HCT116 (cell line): ENCODE results near the gene FRY. TPM values are rescaled to one million over a fixed set of nuclear protein-coding genes. Genes with fewer than 3 reads are reported as not detected.

ENCODE experiments used
- ATAC-seq: fragments of 200-7000 bp; cut with Tn5 transposase; 2 replicates; pipeline ENCODE4 v1.9.1; 2020; ENCODE audit warnings: mild to moderate bottlenecking, moderate library complexity
- BruUV-seq: library from RNA; stranded (reverse); fragments of 400-500 nt; replicated peaks from 2 replicates; lab custom pipeline; 2021; lab: Mats Ljungman, UMichigan
- CTCF ChIA-PET: fragments of 300-600 bp; sonication (Branson Sonifier 250); formaldehyde crosslinking; loops from one replicate; lab custom pipeline; 2021; ENCODE audit warnings: antibody characterized with exemption; lab: Charles Lee
- POLR2A ChIA-PET: fragments of 300-600, 350-600 bp; sonication (Branson Sonifier 250); formaldehyde crosslinking; loops from one replicate; lab custom pipeline; 2021; ENCODE audit warnings: antibody characterized with exemption; lab: Charles Lee
- RAD21 ChIA-PET, 2 experiments: fragments of 300-600 bp; sonication (Branson Sonifier 250); formaldehyde crosslinking; loops; one replicate each; lab custom pipeline; 2023; ENCODE audit warnings: low total read pairs in 2 of 2; ENCODE audit not compliant: uncharacterized antibody in 2 of 2, unreplicated experiment in 2 of 2, low non-redundant PET in 1 of 2; lab: Charles Lee
- DNase-seq: peaks from one replicate; pipeline ENCODE4 v3.0.0-alpha.2; 2010; ENCODE audit warnings: low read depth, low spot score
- H2AFZ ChIP-seq: fragments of 200-600 bp; shearing (Covaris generic), sonication (generic); 2 replicates; pipeline ENCODE4 v1.6.1; 2017; ENCODE audit warnings: low read depth, mixed run types, mixed read lengths, antibody characterized with exemption, low read length; ENCODE audit not compliant: poor library complexity, severe bottlenecking
- H3K27ac ChIP-seq: 2 replicates; pipeline ENCODE4 v1.5.1; 2012; ENCODE audit warnings: low read depth, low read length
- H3K27me3 ChIP-seq: fragments of 200-600 bp; sonication (generic); 2 replicates; pipeline ENCODE4 v1.6.1; 2016; ENCODE audit warnings: mixed run types, low read length, mixed read lengths; ENCODE audit not compliant: insufficient read depth
- H3K36me3 ChIP-seq, 2 experiments: fragments of 200-500 bp in 1 of 2; fragments of 200-600 bp in 1 of 2; sonication (Bioruptor generic) in 1 of 2; sonication (generic) in 1 of 2; 2 replicates each; pipeline versions ENCODE4 v1.5.1 to v1.6.1; 2014 to 2016; ENCODE audit warnings: low read length in 2 of 2, inconsistent platforms in 1 of 2, mixed read lengths in 1 of 2, mixed run types in 1 of 2; ENCODE audit not compliant: insufficient read depth in 2 of 2, control insufficient read depth in 1 of 2
- H3K4me1 ChIP-seq, 2 experiments: fragments of 200-600 bp in 1 of 2; sonication (generic) in 1 of 2; 2 replicates each; pipeline versions ENCODE4 v1.5.1 to v1.6.1; 2012 to 2017; ENCODE audit warnings: low read length in 2 of 2, inconsistent platforms in 1 of 2, mild to moderate bottlenecking in 1 of 2, mixed read lengths in 1 of 2, mixed run types in 1 of 2, moderate library complexity in 1 of 2; ENCODE audit not compliant: insufficient read depth in 2 of 2, control insufficient read depth in 1 of 2
- H3K4me2 ChIP-seq: fragments of 200-600 bp; sonication (generic); 2 replicates; pipeline ENCODE4 v1.6.1; 2017; ENCODE audit warnings: mixed run types, low read length, mixed read lengths
- H3K4me3 ChIP-seq, 2 experiments: fragments of 200-600 bp in 1 of 2; sonication (generic) in 1 of 2; replicated peaks in 1 of 2; 2 replicates each; pipeline ENCODE4 v1.5.1; 2011 to 2016; ENCODE audit warnings: low read length in 2 of 2, control low read depth in 1 of 2, low read depth in 1 of 2, mild to moderate bottlenecking in 1 of 2, mixed read lengths in 1 of 2, mixed run types in 1 of 2
- H3K79me2 ChIP-seq: fragments of 200-600 bp; sonication (generic); 2 replicates; pipeline ENCODE4 v1.6.1; 2017; ENCODE audit warnings: mild to moderate bottlenecking, mixed run types, low read length, moderate library complexity, mixed read lengths; ENCODE audit not compliant: insufficient read depth
- H3K9ac ChIP-seq: fragments of 200-600 bp; sonication (generic); 2 replicates; pipeline ENCODE4 v1.6.1; 2016; ENCODE audit warnings: low read length, mixed read lengths
- H3K9me2 ChIP-seq: fragments of 200-600 bp; sonication (generic), shearing (Covaris generic); 2 replicates; pipeline ENCODE4 v1.6.1; 2017; ENCODE audit warnings: mixed run types, mild to moderate bottlenecking, moderate library complexity; ENCODE audit not compliant: insufficient read depth
- H3K9me3 ChIP-seq, 2 experiments: fragments of 200-500 bp in 1 of 2; fragments of 200-600 bp in 1 of 2; sonication (Bioruptor generic) in 1 of 2; sonication (generic) in 1 of 2; 2 replicates each; pipeline ENCODE4 v1.6.1; 2014 to 2017; ENCODE audit warnings: low read length in 2 of 2, mixed read lengths in 2 of 2, inconsistent platforms in 1 of 2, low read depth in 1 of 2, mild to moderate bottlenecking in 1 of 2, mixed run types in 1 of 2, moderate library complexity in 1 of 2; ENCODE audit not compliant: control insufficient read depth in 1 of 2, insufficient read depth in 1 of 2
- H4K20me1 ChIP-seq: fragments of 200-600 bp; sonication (generic), shearing (Covaris generic); 2 replicates; pipeline ENCODE4 v1.6.1; 2017; ENCODE audit warnings: mixed run types, mild to moderate bottlenecking, moderate library complexity; ENCODE audit not compliant: insufficient read depth
- ATF3 ChIP-seq: IDR thresholded peaks from 2 replicates; pipeline ENCODE4 v1.6.1; 2012
- CBX3 ChIP-seq: IDR thresholded peaks from 2 replicates; pipeline ENCODE4 v1.6.1; 2012; ENCODE audit warnings: low read depth
- CEBPB ChIP-seq: IDR thresholded peaks from 2 replicates; pipeline ENCODE4 v1.6.1; 2012; ENCODE audit warnings: low read depth
- EGR1 ChIP-seq: IDR thresholded peaks from 2 replicates; pipeline ENCODE4 v1.6.1; 2012; ENCODE audit warnings: low read depth
- ELF1 ChIP-seq: IDR thresholded peaks from 2 replicates; pipeline ENCODE4 v1.6.1; 2012; ENCODE audit warnings: low read depth, borderline replicate concordance
- EZH2 ChIP-seq: fragments of 200-600 bp; sonication (generic); IDR thresholded peaks from 2 replicates; pipeline ENCODE4 v1.6.1; 2017; ENCODE audit warnings: antibody characterized with exemption, mixed run types
- EZH2phosphoT487 ChIP-seq: fragments of 200-600 bp; IDR thresholded peaks from 2 replicates; pipeline ENCODE4 v1.6.1; 2018; ENCODE audit warnings: antibody characterized with exemption, borderline replicate concordance
- FOSL1 ChIP-seq: IDR thresholded peaks from 2 replicates; pipeline ENCODE4 v1.6.1; 2012; ENCODE audit warnings: low read depth
- JUND ChIP-seq: IDR thresholded peaks from 2 replicates; pipeline ENCODE4 v1.6.1; 2012
- MAX ChIP-seq: IDR thresholded peaks from 2 replicates; pipeline ENCODE4 v1.6.1; 2012
- POLR2A ChIP-seq: IDR thresholded peaks from 2 replicates; pipeline ENCODE4 v1.7.0; 2011; ENCODE audit warnings: borderline replicate concordance; ENCODE audit not compliant: insufficient read depth, insufficient read length; ENCODE audit errors: extremely low read depth
- POLR2AphosphoS5 ChIP-seq: IDR thresholded peaks from 2 replicates; pipeline ENCODE4 v1.6.1; 2011; ENCODE audit warnings: mild to moderate bottlenecking, low read depth, low read length, moderate library complexity
- REST ChIP-seq: IDR thresholded peaks from 2 replicates; pipeline ENCODE4 v1.6.1; 2012; ENCODE audit warnings: low read depth
- SIN3A ChIP-seq: IDR thresholded peaks from 2 replicates; pipeline ENCODE4 v1.6.1; 2012; ENCODE audit warnings: low read depth
- SP1 ChIP-seq: IDR thresholded peaks from 2 replicates; pipeline ENCODE4 v1.6.1; 2012; ENCODE audit warnings: low read depth
- SRF ChIP-seq: IDR thresholded peaks from 2 replicates; pipeline ENCODE4 v1.6.1; 2012; ENCODE audit warnings: low read depth
- TCF7L2 ChIP-seq: IDR thresholded peaks from 2 replicates; pipeline ENCODE4 v1.7.0; 2011; ENCODE audit warnings: borderline replicate concordance, inconsistent platforms; ENCODE audit not compliant: insufficient read depth, insufficient read length; ENCODE audit errors: extremely low read depth
- YY1 ChIP-seq: IDR thresholded peaks from 2 replicates; pipeline ENCODE4 v1.6.1; 2011; ENCODE audit warnings: low read length, low read depth, moderate library complexity, mild to moderate bottlenecking; ENCODE audit not compliant: insufficient replicate concordance; ENCODE audit errors: extremely low read depth
- ZBTB33 ChIP-seq: IDR thresholded peaks from 2 replicates; pipeline ENCODE4 v1.6.1; 2011; ENCODE audit warnings: mild to moderate bottlenecking, low read length, moderate library complexity; ENCODE audit not compliant: insufficient replicate concordance; ENCODE audit errors: extremely low read depth
- intact Hi-C: fragments of 100-400 bp; cut with micrococcal nuclease; formaldehyde crosslinking; loops from 2 replicates; pipeline ENCODE4 v1.10.0; 2022
- total RNA-seq: library from RNA; stranded (reverse); gene quantifications from one replicate; pipeline ENCODE4 v1.2.1, GENCODE V29; 2021; ENCODE audit not compliant: unreplicated experiment

FRY gene
- total RNA-seq, 1 experiment from 2014 or later = 1.4 TPM

- no peaks in the 10 kb centered on the region for H3K9me3 ChIP-seq
- TF ChIP-seq YY1 (no peak), POLR2A (no peak), FOSL1 (no peak), EZH2phosphoT487 (no peak), ELF1 (no peak), JUND (no peak), SP1 (no peak), ZBTB33 (no peak), SIN3A (no peak), CBX3 (no peak), SRF (no peak), EGR1 (no peak), CEBPB (no peak), ATF3 (no peak), REST (no peak), MAX (no peak), EZH2 (no peak), TCF7L2 (no peak), POLR2AphosphoS5 (no peak)
- no peaks in the 10 kb centered on the region for H3K36me3 ChIP-seq
- no peaks in the 10 kb centered on the region for H3K27me3 ChIP-seq
- H3K79me2 ChIP-seq = no peaks in the 10 kb centered on the region
- intact Hi-C loops = no loop called here
- DNase-seq = no peak
- no peak overlapping the region for H2AFZ ChIP-seq
- CTCF ChIA-PET = no interaction called here
- RAD21 ChIA-PET = no interaction called here
- no peak for ATAC-seq
- BruUV-seq = no TSS peak
- H3K9ac ChIP-seq = no peak overlapping the region
- no peaks in the 10 kb centered on the region for H3K4me1 ChIP-seq
- H3K4me2 ChIP-seq = no peak overlapping the region
- POLR2A ChIA-PET = no interaction called here
- H3K9me2 ChIP-seq = no peaks in the 10 kb centered on the region
- no peak overlapping the region for H3K4me3 ChIP-seq
- no peaks in the 10 kb centered on the region for H4K20me1 ChIP-seq
- H3K27ac ChIP-seq = no peak overlapping the region
These were observed 174.0 kb downstream of the FRY start for GRCh38 chr13:32205431-32206096.
